H1 (cell line): ENCODE measurements around the gene C5AR2. TPM values are rescaled to one million over a fixed set of nuclear protein-coding genes. Genes with fewer than 3 reads are reported as not detected.

Source experiments
- ATF2 ChIP-seq: IDR thresholded peaks from 2 replicates; pipeline ENCODE4 v1.6.1; 2012; ENCODE audit warnings: low read length, inconsistent platforms
- CBX8 ChIP-seq: fragments of 300-800, 300-1000 bp; sonication (generic); IDR thresholded peaks from 2 replicates; pipeline ENCODE4 v1.7.1; 2016; ENCODE audit warnings: low read depth, low read length, borderline replicate concordance
- GABPA ChIP-seq: IDR thresholded peaks from 2 replicates; pipeline ENCODE4 v1.6.1; 2011; ENCODE audit warnings: mild to moderate bottlenecking, low read length, moderate library complexity, borderline replicate concordance; ENCODE audit not compliant: insufficient read depth
- JUND ChIP-seq: IDR thresholded peaks from 2 replicates; pipeline ENCODE4 v1.6.1; 2011; ENCODE audit warnings: mild to moderate bottlenecking, improper control_type of control experiment, low read length
- RXRA ChIP-seq: IDR thresholded peaks from 2 replicates; pipeline ENCODE4 v1.6.1; 2011; ENCODE audit warnings: low read depth, mild to moderate bottlenecking, low read length, moderate library complexity; ENCODE audit not compliant: insufficient read depth
- TEAD4 ChIP-seq: IDR thresholded peaks from 2 replicates; pipeline ENCODE4 v1.6.1; 2012; ENCODE audit warnings: low read depth, low read length, inconsistent platforms, mixed read lengths
- polyA plus RNA-seq, 7 experiments: library from polyadenylated mRNA; depleted of rRNA in 3 of 7; stranded (reverse) in 5 of 7; unstranded in 2 of 7; fragments of >200 nt in 5 of 7; fragments of 200-250 nt in 2 of 7; gene quantifications; 1 replicate in 5 of 7; 2 replicates in 1 of 7; 4 replicates in 1 of 7; pipeline versions ENCODE4 v1.2.1 to v1.2.3, GENCODE V29; 2011 to 2013; ENCODE audit warnings: missing spikeins in 2 of 7, mixed read lengths in 2 of 7
- total RNA-seq: library from RNA; stranded (reverse); fragmentation: NEBNext Ultra II Directional; extraction: Animal tissue kit (Norgen Biotek cat#: 25700); gene quantifications from 2 replicates; pipeline ENCODE4 v1.2.1, GENCODE V29; 2021
- TF ChIP-seq, protein P1 (sequence below): IDR thresholded peaks from 2 replicates; pipeline ENCODE4 v1.6.1; 2012; ENCODE audit warnings: inconsistent platforms

The C5AR2 gene
- total and polyA plus RNA-seq, 2 of the 8 experiments (the other 6 are each of a cell fraction or from before 2014, with no cell fraction given) = 0.08 to 0.15 TPM

- no peak for TF ChIP-seq TEAD4
- TF ChIP-seq RXRA = no peak
- TF ChIP-seq, protein P1, sequence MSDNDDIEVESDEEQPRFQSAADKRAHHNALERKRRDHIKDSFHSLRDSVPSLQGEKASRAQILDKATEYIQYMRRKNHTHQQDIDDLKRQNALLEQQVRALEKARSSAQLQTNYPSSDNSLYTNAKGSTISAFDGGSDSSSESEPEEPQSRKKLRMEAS = no peak
- TF ChIP-seq GABPA = no peak
- no peak for TF ChIP-seq ATF2
- no peak for TF ChIP-seq JUND
- no peak for TF ChIP-seq CBX8
Observed at GRCh38 chr19:47309038-47309437, 22.9 kb upstream of the C5AR2 start (continued).
